Lung (tissue), 12 donors: ENCODE measurements around the gene DBH. TPM values are rescaled to one million over a fixed set of nuclear protein-coding genes. Genes with fewer than 3 reads are reported as not detected.

Experiments
- ATAC-seq: fragments of 200-7000 bp; cut with Tn5 transposase; one replicate; pipeline ENCODE4 v1.9.1; 2020; ENCODE audit warnings: moderate number of reproducible peaks; ENCODE audit not compliant: insufficient read depth, low FRiP score
- DNase-seq, 3 donors: peaks; one replicate each; pipeline ENCODE4 v3.0.0-alpha.2; 2013 to 2017
- H3K27ac ChIP-seq, 2 donors: one replicate each; pipeline ENCODE4 v1.5.1; 2013; ENCODE audit warnings: mild to moderate bottlenecking in 2 of 2, moderate library complexity in 2 of 2, control low read depth in 1 of 2, inconsistent platforms in 1 of 2, low read depth in 1 of 2, low read length in 1 of 2
- H3K27me3 ChIP-seq, 3 donors: one replicate each; pipeline ENCODE4 v1.5.1; 2013; ENCODE audit warnings: low read length in 2 of 3; ENCODE audit not compliant: control insufficient read depth in 3 of 3, insufficient read depth in 3 of 3
- H3K36me3 ChIP-seq, 4 donors: one replicate each; pipeline ENCODE4 v1.5.1; 2013; ENCODE audit warnings: low read length in 4 of 4, mild to moderate bottlenecking in 1 of 4, moderate library complexity in 1 of 4; ENCODE audit not compliant: control insufficient read depth in 4 of 4, insufficient read depth in 4 of 4
- H3K4me1 ChIP-seq, 5 donors: one replicate each; pipeline ENCODE4 v1.5.1; 2013; ENCODE audit warnings: low read length in 5 of 5, mild to moderate bottlenecking in 2 of 5, moderate library complexity in 1 of 5; ENCODE audit not compliant: control insufficient read depth in 5 of 5, insufficient read depth in 5 of 5
- H3K4me3 ChIP-seq: one replicate; pipeline ENCODE4 v1.5.1; 2013; ENCODE audit warnings: mild to moderate bottlenecking, control low read depth, moderate library complexity
- H3K9ac ChIP-seq, 2 donors: one replicate each; pipeline ENCODE4 v1.5.1; 2013; ENCODE audit warnings: low read length in 2 of 2, control low read depth in 1 of 2; ENCODE audit not compliant: insufficient read depth in 1 of 2
- H3K9me3 ChIP-seq, 4 donors: one replicate each; pipeline ENCODE4 v1.5.1; 2013; ENCODE audit warnings: low read length in 3 of 4, mild to moderate bottlenecking in 1 of 4, moderate library complexity in 1 of 4; ENCODE audit not compliant: control insufficient read depth in 4 of 4, insufficient read depth in 3 of 4
- WGBS, 2 donors: extraction: QIAGEN DNeasy Blood & Tissue Kit; methylation state at CpG; one replicate each; pipeline ENCODE4 v1.1.7; 2013; 5-methylcytosine and 5-hydroxymethylcytosine counted together
- polyA plus RNA-seq, 2 donors: library from polyadenylated mRNA; stranded (reverse); fragments of 200-250 nt; gene quantifications; one replicate each; pipeline ENCODE4 v1.2.1, GENCODE V29; 2013
- total RNA-seq, 2 donors: library from RNA; depleted of rRNA in 1 of 2; stranded (reverse); fragments of >200 nt in 1 of 2; gene quantifications; one replicate each; pipeline ENCODE4 v1.2.1, GENCODE V29; 2014 to 2021
- TF ChIP-seq, protein P1 (sequence below): IDR thresholded peaks from 2 replicates; pipeline ENCODE4 v1.5.1; 2012; ENCODE audit warnings: mild to moderate bottlenecking; ENCODE audit errors: control extremely low read depth, extremely low read depth
- donor health status: control.
- donor health status: control.
- donor health status: Bipolar disorder and iron deficiency.
- donor health status: healthy.
- donor health status: DM: yes; HTN: yes; CAD: no.

Gene DBH
- total and polyA plus RNA-seq, 4 donors = 0.06 to 0.48 (median 0.08) TPM

DNA sequence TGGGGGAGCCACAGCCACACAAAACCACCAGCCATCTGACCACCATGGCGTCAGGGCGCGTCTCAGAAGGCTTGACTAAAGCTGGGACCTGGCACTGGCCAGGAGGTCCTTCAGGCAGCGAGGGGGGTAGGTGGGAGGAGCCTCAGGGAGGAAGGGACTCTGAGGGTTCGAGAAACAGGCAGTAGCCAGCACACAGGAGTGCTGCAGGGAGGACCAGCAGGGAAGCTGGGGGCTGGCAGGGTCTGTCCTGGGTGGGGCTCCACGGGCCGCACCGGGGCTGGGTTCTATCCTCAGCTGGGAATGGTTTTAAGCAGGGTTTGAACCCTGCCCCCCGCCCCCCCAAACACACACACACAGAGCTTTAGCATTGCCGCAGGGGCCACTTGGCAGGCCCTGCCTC lies 34.4 kb upstream of the DBH start:
- Histone ChIP-seq H3K9me3 (peaks cover 0 to 10% (median 5%) of the 10 kb centered on the region in 4 donors), H3K4me3 (no peak overlapping the region), H3K27ac (no peak overlapping the region), H3K4me1 (peaks cover 0 to 42% (median 0%) of the 10 kb centered on the region in 5 donors), H3K9ac (no peak overlapping the region), H3K27me3 (peaks cover 0 to 9% (median 0%) of the 10 kb centered on the region in 3 donors), H3K36me3 (no peaks in the 10 kb centered on the region)
- ATAC-seq (no peak), DNase-seq (no peak)
- TF ChIP-seq, protein P1, sequence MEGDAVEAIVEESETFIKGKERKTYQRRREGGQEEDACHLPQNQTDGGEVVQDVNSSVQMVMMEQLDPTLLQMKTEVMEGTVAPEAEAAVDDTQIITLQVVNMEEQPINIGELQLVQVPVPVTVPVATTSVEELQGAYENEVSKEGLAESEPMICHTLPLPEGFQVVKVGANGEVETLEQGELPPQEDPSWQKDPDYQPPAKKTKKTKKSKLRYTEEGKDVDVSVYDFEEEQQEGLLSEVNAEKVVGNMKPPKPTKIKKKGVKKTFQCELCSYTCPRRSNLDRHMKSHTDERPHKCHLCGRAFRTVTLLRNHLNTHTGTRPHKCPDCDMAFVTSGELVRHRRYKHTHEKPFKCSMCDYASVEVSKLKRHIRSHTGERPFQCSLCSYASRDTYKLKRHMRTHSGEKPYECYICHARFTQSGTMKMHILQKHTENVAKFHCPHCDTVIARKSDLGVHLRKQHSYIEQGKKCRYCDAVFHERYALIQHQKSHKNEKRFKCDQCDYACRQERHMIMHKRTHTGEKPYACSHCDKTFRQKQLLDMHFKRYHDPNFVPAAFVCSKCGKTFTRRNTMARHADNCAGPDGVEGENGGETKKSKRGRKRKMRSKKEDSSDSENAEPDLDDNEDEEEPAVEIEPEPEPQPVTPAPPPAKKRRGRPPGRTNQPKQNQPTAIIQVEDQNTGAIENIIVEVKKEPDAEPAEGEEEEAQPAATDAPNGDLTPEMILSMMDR = no peak
- 86 to 88% methylated on average over 10 of the region's 10 CpGs for WGBS, 2 donors

GRCh38 chr9:133602277-133602676 lies 33.9 kb upstream of the DBH start:
- Histone ChIP-seq H3K9ac (no peak overlapping the region), H3K9me3 (peaks cover 0 to 9% (median 3%) of the 10 kb centered on the region in 4 donors), H3K4me1 (peaks cover 0 to 44% (median 0%) of the 10 kb centered on the region in 5 donors), H3K27me3 (peaks cover 0 to 11% (median 0%) of the 10 kb centered on the region in 3 donors), H3K4me3 (no peak overlapping the region), H3K27ac (no peak overlapping the region), H3K36me3 (no peaks in the 10 kb centered on the region)
- WGBS, 2 donors = 69 to 80% methylated on average over 10 of the region's 10 CpGs
- ATAC-seq (no peak), DNase-seq (peak; percentile 65 to 72 (median 72))
- TF ChIP-seq, protein P1 = no peak

DNA sequence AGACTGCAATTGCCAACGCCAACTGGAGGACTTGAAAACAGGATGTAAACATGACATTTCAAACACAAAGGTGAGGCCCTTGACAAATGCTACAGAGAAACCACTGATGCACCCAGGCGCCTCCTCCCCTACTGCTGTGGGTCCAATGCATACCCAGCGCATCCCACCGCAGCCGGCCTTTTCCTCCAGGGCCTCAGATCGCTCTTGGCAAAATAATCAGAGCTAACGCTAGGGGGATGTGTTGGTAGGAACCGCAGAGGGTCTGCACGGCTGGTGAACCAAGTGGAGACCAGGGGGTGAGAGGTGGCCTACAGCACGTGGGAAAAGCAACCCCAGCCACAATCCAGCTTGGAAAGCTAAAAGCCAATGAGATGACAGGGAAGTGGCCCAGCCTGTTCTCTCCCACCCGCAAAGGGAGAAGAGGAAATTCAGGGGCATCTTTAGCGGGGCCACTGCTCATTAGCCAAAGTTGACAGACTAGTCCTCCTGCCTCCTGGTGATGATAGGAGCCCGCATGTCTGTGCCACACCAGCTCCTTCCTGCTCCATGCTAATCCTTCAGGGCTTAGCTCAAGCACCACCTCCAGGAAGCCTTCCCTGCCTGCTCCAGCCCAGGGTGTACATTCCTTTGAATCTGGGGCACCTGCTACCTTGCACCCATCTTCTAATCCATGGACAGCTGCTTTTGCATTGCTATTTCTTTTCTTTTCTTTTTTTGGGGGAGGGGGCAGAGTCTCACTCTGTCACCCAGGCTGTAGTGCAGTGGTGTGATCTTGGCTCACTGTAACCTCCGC lies 32.8 kb upstream of the DBH start:
- no peak overlapping the region for H3K9ac ChIP-seq
- TF ChIP-seq, protein P1 = no peak
- 42 to 44% methylated on average over 14 of the region's 14 CpGs for WGBS, 2 donors
- ATAC-seq = no peak
- H3K4me1 ChIP-seq = peaks cover 0 to 44% (median 0%) of the 10 kb centered on the region in 5 donors
- peaks cover 0 to 8% (median 0%) of the 10 kb centered on the region in 4 donors for H3K9me3 ChIP-seq
- H3K27ac ChIP-seq = no peak overlapping the region
- no peak for DNase-seq
- H3K36me3 ChIP-seq = no peaks in the 10 kb centered on the region
- peaks cover 0 to 15% (median 0%) of the 10 kb centered on the region in 3 donors for H3K27me3 ChIP-seq
- H3K4me3 ChIP-seq = no peak overlapping the region
